Activated naive CD4-positive, alpha-beta T cell treated with anti-CD3 and anti-CD28 coated beads, Interleukin-2, amount 10 ng/mL, durations not matched to agents 7 days and 5 days (primary cell): Measurements from ENCODE around the gene BACH2.
"Not testable (repeated sequence)": the region's sequence is repeated elsewhere in the genome, so short reads cannot be mapped to it uniquely, and the experiment has no call there.

Source experiments
- CTCF ChIA-PET: fragments of 350-600 bp; sonication (Branson Sonifier 250); formaldehyde crosslinking; loops from one replicate; lab custom pipeline; 2021; ENCODE audit warnings: antibody characterized with exemption; lab: Charles Lee
- DNase-seq: peaks from one replicate; pipeline ENCODE4 v3.0.0-alpha.2; 2020
- H3K27ac Mint-ChIP-seq: one replicate; pipeline ENCODE4 v1.8.0; 2021; ENCODE audit warnings: mild to moderate bottlenecking, moderate library complexity, mixed read lengths
- H3K27me3 Mint-ChIP-seq: one replicate; pipeline ENCODE4 v1.8.0; 2021; ENCODE audit warnings: mild to moderate bottlenecking, mixed read lengths
- H3K36me3 Mint-ChIP-seq: one replicate; pipeline ENCODE4 v1.8.0; 2021; ENCODE audit warnings: mixed read lengths
- H3K4me1 Mint-ChIP-seq: one replicate; pipeline ENCODE4 v1.8.0; 2021; ENCODE audit warnings: mixed read lengths
- H3K4me3 Mint-ChIP-seq: one replicate; pipeline ENCODE4 v1.8.0; 2021; ENCODE audit warnings: mild to moderate bottlenecking, moderate library complexity, mixed read lengths
- H3K9me3 Mint-ChIP-seq: one replicate; pipeline ENCODE4 v1.8.0; 2021; ENCODE audit warnings: mixed read lengths

Gene BACH2

GRCh38 chr6:89980353-89980752, 316.3 kb downstream of the BACH2 start:
- Mint-ChIP-seq H3K27me3 (no peaks in the 10 kb centered on the region), H3K4me3 (no peak overlapping the region), H3K36me3 (peaks cover 21% of the 10 kb centered on the region), H3K4me1 (peaks cover 12% of the 10 kb centered on the region), H3K27ac (no peak overlapping the region), H3K9me3 (no peaks in the 10 kb centered on the region)
- CTCF ChIA-PET = interaction anchor here (0.6 kb wide), 1 partner anchor 88 kb away, joined by 3 read pairs; no protein-coding TSS in a partner anchor
- no peak for DNase-seq

- no peaks in the 10 kb centered on the region for H3K27me3 Mint-ChIP-seq
- no peaks in the 10 kb centered on the region for H3K9me3 Mint-ChIP-seq
- DNase-seq = no peak
- CTCF ChIA-PET = interaction anchor here (1.0 kb wide), 1 partner anchor 10 kb away, joined by 3 read pairs; no protein-coding TSS in a partner anchor
- H3K36me3 Mint-ChIP-seq = peaks cover 23% of the 10 kb centered on the region
- H3K27ac Mint-ChIP-seq = no peak overlapping the region
- no peak overlapping the region for H3K4me3 Mint-ChIP-seq
- peaks cover 11% of the 10 kb centered on the region for H3K4me1 Mint-ChIP-seq
Measured at GRCh38 chr6:89979481-89980119, 317.0 kb downstream of the BACH2 start.

- H3K4me3 Mint-ChIP-seq = no peak overlapping the region
- peaks cover 18% of the 10 kb centered on the region for H3K36me3 Mint-ChIP-seq
- no peak for DNase-seq
- H3K27ac Mint-ChIP-seq = no peak overlapping the region
- peaks cover 7% of the 10 kb centered on the region for H3K4me1 Mint-ChIP-seq
- no peaks in the 10 kb centered on the region for H3K27me3 Mint-ChIP-seq
- CTCF ChIA-PET = interaction anchor here (1.0 kb wide), 1 partner anchor 11 kb away, joined by 3 read pairs; no protein-coding TSS in a partner anchor
- no peaks in the 10 kb centered on the region for H3K9me3 Mint-ChIP-seq
Measured at GRCh38 chr6:89978749-89979145, 317.9 kb downstream of the BACH2 start.

- no peak overlapping the region for H3K4me3 Mint-ChIP-seq
- CTCF ChIA-PET = interaction anchor here (1.5 kb wide), 1 partner anchor 37 kb away, joined by 5 read pairs; no protein-coding TSS in a partner anchor
- H3K4me1 Mint-ChIP-seq = peaks cover 12% of the 10 kb centered on the region
- H3K27me3 Mint-ChIP-seq = no peaks in the 10 kb centered on the region
- no peaks in the 10 kb centered on the region for H3K9me3 Mint-ChIP-seq
- H3K36me3 Mint-ChIP-seq = peaks cover 22% of the 10 kb centered on the region
- no peak overlapping the region for H3K27ac Mint-ChIP-seq
- no peak for DNase-seq
Measured at GRCh38 chr6:89977808-89978748, 318.6 kb downstream of the BACH2 start.

DNA sequence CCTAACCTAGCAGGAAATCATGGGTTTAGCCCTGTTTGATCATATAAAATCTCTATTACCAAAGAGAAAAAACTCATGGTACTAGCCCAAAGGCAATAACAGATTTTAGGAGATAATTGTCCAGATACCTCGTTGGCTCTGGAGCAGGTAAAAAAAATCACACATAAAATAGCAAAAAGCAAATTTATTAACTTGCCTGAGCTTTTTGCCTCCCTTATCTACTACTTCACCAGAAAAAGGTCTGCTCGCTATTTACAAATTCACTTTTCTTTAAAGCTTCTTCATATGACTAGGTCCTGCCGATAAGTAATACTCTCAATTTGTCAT, 320.0 kb downstream of the BACH2 start:
- no peaks in the 10 kb centered on the region for H3K27me3 Mint-ChIP-seq
- no peak overlapping the region for H3K27ac Mint-ChIP-seq
- no peak for DNase-seq
- H3K4me3 Mint-ChIP-seq = no peak overlapping the region
- peaks cover 7% of the 10 kb centered on the region for H3K4me1 Mint-ChIP-seq
- H3K9me3 Mint-ChIP-seq = no peaks in the 10 kb centered on the region
- CTCF ChIA-PET = interaction anchor here (1.5 to 1.6 kb wide), 2 partner anchors 10 to 36 kb away, joined by 4 to 5 read pairs; no protein-coding TSS in a partner anchor
- peaks cover 24% of the 10 kb centered on the region for H3K36me3 Mint-ChIP-seq

GRCh38 chr6:89975991-89976693, 320.5 kb downstream of the BACH2 start:
- Mint-ChIP-seq H3K9me3 (no peaks in the 10 kb centered on the region), H3K27me3 (no peaks in the 10 kb centered on the region), H3K27ac (no peak overlapping the region), H3K36me3 (peaks cover 22% of the 10 kb centered on the region), H3K4me3 (no peak overlapping the region), H3K4me1 (peaks cover 5% of the 10 kb centered on the region)
- no peak for DNase-seq
- CTCF ChIA-PET = interaction anchor here (1.5 to 1.6 kb wide), 3 partner anchors 11 to 35 kb away, joined by 3 to 5 read pairs (median 4); no protein-coding TSS in a partner anchor

DNA sequence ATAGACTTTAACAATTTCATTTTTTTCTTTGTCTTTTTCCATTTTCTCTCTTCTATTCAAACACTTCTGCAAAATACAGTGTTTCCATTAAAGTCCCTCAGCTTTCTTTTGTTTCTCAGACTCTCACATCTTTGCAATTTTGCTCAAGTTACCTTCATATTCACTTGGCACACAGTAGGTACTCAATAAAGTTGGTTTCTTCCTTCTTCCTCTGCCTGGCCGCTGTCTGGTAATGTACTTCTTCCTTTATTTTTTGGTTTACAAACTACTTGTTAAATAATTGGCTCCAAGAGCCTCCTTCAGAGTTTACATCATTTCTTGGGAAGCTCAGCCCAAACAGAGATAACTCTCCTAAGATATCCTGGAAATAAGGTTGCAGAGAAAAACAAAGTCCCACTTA, 321.3 kb downstream of the BACH2 start:
- Mint-ChIP-seq H3K9me3 (no peaks in the 10 kb centered on the region), H3K36me3 (peaks cover 19% of the 10 kb centered on the region), H3K4me1 (peaks cover 5% of the 10 kb centered on the region), H3K27me3 (no peaks in the 10 kb centered on the region), H3K4me3 (no peak overlapping the region), H3K27ac (no peak overlapping the region)
- CTCF ChIA-PET = interaction anchor here (1.6 kb wide), 1 partner anchor 30 kb away, joined by 3 read pairs; no protein-coding TSS in a partner anchor
- DNase-seq = no peak

- CTCF ChIA-PET = interaction anchor here (1.1 to 1.6 kb wide), 2 partner anchors 30 to 31 kb away, joined by 3 read pairs; no protein-coding TSS in a partner anchor
- Mint-ChIP-seq H3K27me3 (no peaks in the 10 kb centered on the region), H3K9me3 (no peaks in the 10 kb centered on the region), H3K4me1 (peaks cover 5% of the 10 kb centered on the region), H3K36me3 (peaks cover 17% of the 10 kb centered on the region), H3K4me3 (no peak overlapping the region), H3K27ac (no peak overlapping the region)
- no peak for DNase-seq
Measured at GRCh38 chr6:89974834-89975233, 321.8 kb downstream of the BACH2 start.

GRCh38 chr6:89972025-89972381, 324.6 kb downstream of the BACH2 start:
- no peaks in the 10 kb centered on the region for H3K27me3 Mint-ChIP-seq
- no peak overlapping the region for H3K4me3 Mint-ChIP-seq

DNA sequence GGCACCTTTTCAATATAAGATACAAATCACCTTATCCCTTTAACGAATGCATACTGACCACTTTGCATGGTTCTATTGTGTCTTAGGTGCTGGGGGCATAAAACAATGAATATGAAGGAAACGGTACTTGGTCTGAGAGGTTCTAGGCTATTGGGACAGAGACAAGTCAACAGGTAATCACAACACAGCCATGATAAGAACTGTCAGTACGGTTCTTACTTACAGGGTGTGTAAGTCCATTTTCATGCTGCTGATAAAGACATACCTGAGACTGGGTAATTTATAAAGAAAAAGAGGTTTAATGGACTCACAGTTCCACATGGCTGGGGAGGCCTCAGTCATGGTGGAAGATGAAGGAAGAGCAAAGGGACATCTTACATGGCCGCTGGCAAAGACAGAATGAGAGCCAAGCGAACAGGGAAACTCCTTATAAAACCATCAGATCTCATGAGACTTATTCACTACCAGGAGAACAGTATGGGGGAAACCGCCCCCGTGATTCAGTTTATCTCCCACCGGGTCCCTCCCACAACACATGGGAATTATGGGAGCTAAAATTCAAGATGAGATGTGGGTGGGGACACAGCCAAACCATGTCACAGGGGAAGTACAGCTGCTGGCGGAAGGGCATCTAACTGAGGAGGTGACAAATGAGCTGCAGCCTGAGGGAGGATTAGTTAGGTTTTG, 325.2 kb downstream of the BACH2 start:
- Mint-ChIP-seq H3K27ac (peak overlapping the region; percentile 30), H3K4me1 (peaks cover 13% of the 10 kb centered on the region), H3K36me3 (peaks cover 36% of the 10 kb centered on the region)
- DNase-seq, H3K4me3 Mint-ChIP-seq, H3K9me3 Mint-ChIP-seq, H3K27me3 Mint-ChIP-seq: not testable (repeated sequence)
- CTCF ChIA-PET = interaction anchor here (0.7 to 4.2 kb wide), 7 partner anchors 31 to 422 kb away, joined by 3 to 23 read pairs (median 4); no protein-coding TSS in a partner anchor

More at GRCh38 chr6:89972025-89972381, 324.6 kb downstream of the BACH2 start:
- no peak for DNase-seq
- Mint-ChIP-seq H3K27ac (no peak overlapping the region), H3K9me3 (no peaks in the 10 kb centered on the region), H3K36me3 (peaks cover 31% of the 10 kb centered on the region), H3K4me1 (peaks cover 9% of the 10 kb centered on the region)
- CTCF ChIA-PET = interaction anchor here (0.7 to 4.2 kb wide), 5 partner anchors 31 to 421 kb away, joined by 3 to 23 read pairs (median 4); no protein-coding TSS in a partner anchor

DNA sequence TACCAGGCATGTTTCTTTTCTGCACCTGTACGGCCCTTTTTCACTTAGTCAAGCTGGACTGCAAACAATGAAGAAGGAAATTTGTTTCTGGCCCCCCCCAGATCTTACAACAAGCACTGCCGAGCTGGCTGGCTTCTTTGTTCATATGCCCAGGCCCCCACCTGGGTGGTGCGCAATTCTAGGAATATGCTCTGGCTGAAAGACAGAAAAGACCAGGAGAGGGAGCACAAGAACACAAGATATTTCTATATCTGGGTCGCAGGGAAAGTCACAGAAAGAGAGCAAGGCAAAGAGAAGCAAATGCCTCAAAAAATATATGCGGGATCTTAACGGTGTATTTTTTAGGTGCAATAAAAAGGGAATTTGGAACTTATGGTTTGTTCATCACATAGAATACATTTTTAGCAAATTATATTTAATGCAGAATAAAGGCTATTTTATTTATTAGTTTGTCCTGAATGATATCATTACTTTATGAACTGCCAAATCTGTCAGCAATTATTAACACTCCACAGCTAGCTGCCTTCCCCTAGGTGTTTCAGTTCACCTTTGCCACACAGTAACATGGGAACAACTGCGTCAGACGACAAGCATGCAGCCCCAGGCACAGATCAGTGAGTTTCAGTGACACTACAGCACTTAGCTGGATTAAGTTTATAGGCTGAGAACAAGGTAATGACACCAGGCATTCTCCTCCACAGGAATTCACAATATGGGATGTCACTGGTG, 325.9 kb downstream of the BACH2 start:
- no peaks in the 10 kb centered on the region for H3K27me3 Mint-ChIP-seq
- no peaks in the 10 kb centered on the region for H3K9me3 Mint-ChIP-seq
- H3K27ac Mint-ChIP-seq = peak overlapping the region; percentile 4
- no peak overlapping the region for H3K4me3 Mint-ChIP-seq
- peaks cover 16% of the 10 kb centered on the region for H3K4me1 Mint-ChIP-seq
- CTCF ChIA-PET = interaction anchor here (0.7 to 4.2 kb wide), 8 partner anchors 9 to 508 kb away, joined by 3 to 23 read pairs (median 4); no protein-coding TSS in a partner anchor
- no peak for DNase-seq
- H3K36me3 Mint-ChIP-seq = peaks cover 40% of the 10 kb centered on the region

DNA sequence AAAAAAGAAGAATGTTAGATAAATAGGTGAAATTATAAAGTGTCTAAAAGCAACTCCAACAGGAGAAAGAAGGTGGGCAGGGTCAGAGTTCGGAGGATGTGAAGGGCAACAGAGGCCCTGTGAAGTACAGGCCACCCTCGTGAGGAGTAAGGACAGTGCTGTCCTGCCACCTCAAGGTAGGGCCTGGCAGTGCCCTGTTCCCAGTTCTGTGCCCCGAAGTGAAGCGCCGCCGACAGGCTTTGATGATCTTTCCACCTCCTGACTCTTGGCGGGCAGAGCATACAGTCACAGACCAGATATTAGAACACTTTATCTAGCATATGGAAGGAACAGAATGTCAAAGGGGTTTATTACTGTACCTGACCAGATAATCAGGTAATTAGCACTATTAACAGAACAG, 326.6 kb downstream of the BACH2 start:
- CTCF ChIA-PET = interaction anchor here (0.8 to 4.2 kb wide), 7 partner anchors 8 to 509 kb away, joined by 3 to 23 read pairs (median 4); no protein-coding TSS in a partner anchor
- no peaks in the 10 kb centered on the region for H3K27me3 Mint-ChIP-seq
- peaks cover 41% of the 10 kb centered on the region for H3K36me3 Mint-ChIP-seq
- DNase-seq = no peak
- H3K27ac Mint-ChIP-seq = no peak overlapping the region
- H3K4me1 Mint-ChIP-seq = peaks cover 21% of the 10 kb centered on the region
- H3K4me3 Mint-ChIP-seq = no peak overlapping the region
- H3K9me3 Mint-ChIP-seq = no peaks in the 10 kb centered on the region
